ENCODE measurements around the gene TBATA.

GRCh38 chr10:70761031-70761601 is 24.1 kb downstream of the TBATA start:
- no peak for TF ChIP-seq CTCF (IDR thresholded peaks at IDR 0.05)
- no peak for TF ChIP-seq ZFX (IDR thresholded peaks at IDR 0.05; ENCODE audit: borderline replicate concordance)

Data from 22Rv1 (cell line).